Suprapubic skin (tissue), 4 donors: Measurements from ENCODE around the gene NAA35.

ENCODE experiments used
- CTCF ChIP-seq, 2 donors: fragments of 200-600 bp in 1 of 2; fragments of 450-650 bp in 1 of 2; sonication (generic) in 1 of 2; IDR thresholded peaks; one replicate each; pipeline ENCODE4 v1.5.1; 2016 to 2019; ENCODE audit warnings: antibody characterized with exemption in 2 of 2, mild to moderate bottlenecking in 1 of 2, moderate library complexity in 1 of 2
- EP300 ChIP-seq: sonication (generic); formaldehyde crosslinking; IDR thresholded peaks from one replicate; pipeline ENCODE4 v1.6.1; 2017; ENCODE audit warnings: antibody characterized with exemption
- POLR2A ChIP-seq, 2 donors: fragments of 450-650 bp; IDR thresholded peaks; one replicate each; pipeline ENCODE4 v1.6.1; 2017; ENCODE audit warnings: antibody characterized with exemption in 2 of 2, mild to moderate bottlenecking in 2 of 2, moderate library complexity in 2 of 2
- POLR2AphosphoS5 ChIP-seq, 3 donors: sonication (generic); formaldehyde crosslinking; IDR thresholded peaks; one replicate each; pipeline ENCODE4 v1.6.1; 2017; ENCODE audit warnings: antibody characterized with exemption in 3 of 3

GRCh38 chr9:85964949-85965348 is 24.0 kb downstream of the NAA35 start:
- no peak for TF ChIP-seq CTCF (IDR thresholded peaks at IDR 0.05)
- no peak for TF ChIP-seq POLR2AphosphoS5 (IDR thresholded peaks at IDR 0.05)
- TF ChIP-seq EP300, result no peak
- no peak for TF ChIP-seq POLR2A (IDR thresholded peaks at IDR 0.05)
